Neutrophil (primary cell): ENCODE data around the gene RAB18.

ENCODE experiments used
- H3K27ac ChIP-seq: fragments of 200-600 bp; sonication (generic); 2 replicates; pipeline ENCODE4 v1.5.1; 2016; ENCODE audit warnings: mild to moderate bottlenecking, moderate library complexity
- H3K27me3 ChIP-seq: fragments of 200-600 bp; sonication (generic); 2 replicates; pipeline ENCODE4 v1.6.0; 2016; ENCODE audit warnings: mild to moderate bottlenecking
- H3K36me3 ChIP-seq: fragments of 200-600 bp; sonication (generic); 2 replicates; pipeline ENCODE4 v1.5.1; 2017
- H3K4me1 ChIP-seq, 2 experiments: fragments of 200-600 bp in 1 of 2; sonication (generic) in 1 of 2; 1 replicate in 1 of 2; 2 replicates in 1 of 2; pipeline versions ENCODE4 v1.5.1 to v1.6.1; 2013 to 2016; ENCODE audit warnings: low read depth in 1 of 2, low read length in 1 of 2, mild to moderate bottlenecking in 1 of 2, moderate library complexity in 1 of 2; ENCODE audit not compliant: control insufficient read depth in 1 of 2, insufficient read depth in 1 of 2
- H3K4me3 ChIP-seq, 2 experiments: fragments of 200-600 bp in 1 of 2; sonication (generic) in 1 of 2; 1 replicate in 1 of 2; 2 replicates in 1 of 2; pipeline ENCODE4 v1.5.1; 2013 to 2016; ENCODE audit warnings: low read depth in 1 of 2, low read length in 1 of 2, mild to moderate bottlenecking in 1 of 2, moderate library complexity in 1 of 2
- H3K9me3 ChIP-seq: fragments of 200-600 bp; sonication (generic); 2 replicates; pipeline ENCODE4 v1.5.1; 2016
- TF ChIP-seq, protein P1 (sequence below): fragments of 200-600 bp; sonication (generic); IDR thresholded peaks from 2 replicates; pipeline ENCODE4 v1.5.1; 2016; ENCODE audit warnings: antibody characterized with exemption

RAB18 gene

GRCh38 chr10:27481486-27481885 lies 22.6 kb upstream of the RAB18 start:
- Histone ChIP-seq H3K4me1 (peaks cover 27 to 36% of the 10 kb centered on the region in 2 experiments), H3K4me3 (peak overlapping the region in 1 of 2 experiments; percentile 23), H3K9me3 (no peaks in the 10 kb centered on the region), H3K36me3 (no peaks in the 10 kb centered on the region), H3K27ac (peak overlapping the region; percentile 81), H3K27me3 (no peaks in the 10 kb centered on the region)
- TF ChIP-seq, protein P1, sequence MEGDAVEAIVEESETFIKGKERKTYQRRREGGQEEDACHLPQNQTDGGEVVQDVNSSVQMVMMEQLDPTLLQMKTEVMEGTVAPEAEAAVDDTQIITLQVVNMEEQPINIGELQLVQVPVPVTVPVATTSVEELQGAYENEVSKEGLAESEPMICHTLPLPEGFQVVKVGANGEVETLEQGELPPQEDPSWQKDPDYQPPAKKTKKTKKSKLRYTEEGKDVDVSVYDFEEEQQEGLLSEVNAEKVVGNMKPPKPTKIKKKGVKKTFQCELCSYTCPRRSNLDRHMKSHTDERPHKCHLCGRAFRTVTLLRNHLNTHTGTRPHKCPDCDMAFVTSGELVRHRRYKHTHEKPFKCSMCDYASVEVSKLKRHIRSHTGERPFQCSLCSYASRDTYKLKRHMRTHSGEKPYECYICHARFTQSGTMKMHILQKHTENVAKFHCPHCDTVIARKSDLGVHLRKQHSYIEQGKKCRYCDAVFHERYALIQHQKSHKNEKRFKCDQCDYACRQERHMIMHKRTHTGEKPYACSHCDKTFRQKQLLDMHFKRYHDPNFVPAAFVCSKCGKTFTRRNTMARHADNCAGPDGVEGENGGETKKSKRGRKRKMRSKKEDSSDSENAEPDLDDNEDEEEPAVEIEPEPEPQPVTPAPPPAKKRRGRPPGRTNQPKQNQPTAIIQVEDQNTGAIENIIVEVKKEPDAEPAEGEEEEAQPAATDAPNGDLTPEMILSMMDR: no peak

- TF ChIP-seq, protein P1: no peak
- no peak overlapping the region for H3K4me3 ChIP-seq
- H3K36me3 ChIP-seq: no peaks in the 10 kb centered on the region
Observed at GRCh38 chr10:27482984-27483956, 20.8 kb upstream of the RAB18 start.

DNA sequence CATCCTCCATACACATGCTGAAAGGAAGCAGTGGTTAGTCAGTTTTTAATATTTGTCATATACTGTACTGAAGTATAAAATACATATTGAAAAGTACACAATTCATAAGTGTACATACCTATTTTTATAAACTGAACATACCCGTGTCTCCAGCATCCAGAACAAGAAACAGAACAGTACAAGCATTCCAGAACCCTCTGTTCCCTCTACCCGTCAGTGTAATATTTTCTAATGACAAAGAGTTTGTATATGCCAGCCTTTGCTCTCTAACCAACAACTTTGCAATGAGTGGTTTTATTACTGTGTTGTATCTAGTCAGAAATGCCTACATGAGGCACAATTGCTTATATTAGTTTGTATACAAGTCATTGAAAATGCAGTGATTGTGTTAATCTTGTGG lies 18.7 kb upstream of the RAB18 start:
- Histone ChIP-seq H3K9me3 (no peaks in the 10 kb centered on the region), H3K27me3 (no peaks in the 10 kb centered on the region), H3K27ac (no peak overlapping the region), H3K4me1 (peaks cover 45 to 56% of the 10 kb centered on the region in 2 experiments), H3K36me3 (no peaks in the 10 kb centered on the region), H3K4me3 (no peak overlapping the region)
- TF ChIP-seq, protein P1: no peak

More at GRCh38 chr10:27482984-27483956, 20.8 kb upstream of the RAB18 start:
- peak overlapping the region; percentile 81 for H3K27ac ChIP-seq
- no peaks in the 10 kb centered on the region for H3K9me3 ChIP-seq
- peaks cover 27 to 36% of the 10 kb centered on the region in 2 experiments for H3K4me1 ChIP-seq
- H3K27me3 ChIP-seq: no peaks in the 10 kb centered on the region

DNA sequence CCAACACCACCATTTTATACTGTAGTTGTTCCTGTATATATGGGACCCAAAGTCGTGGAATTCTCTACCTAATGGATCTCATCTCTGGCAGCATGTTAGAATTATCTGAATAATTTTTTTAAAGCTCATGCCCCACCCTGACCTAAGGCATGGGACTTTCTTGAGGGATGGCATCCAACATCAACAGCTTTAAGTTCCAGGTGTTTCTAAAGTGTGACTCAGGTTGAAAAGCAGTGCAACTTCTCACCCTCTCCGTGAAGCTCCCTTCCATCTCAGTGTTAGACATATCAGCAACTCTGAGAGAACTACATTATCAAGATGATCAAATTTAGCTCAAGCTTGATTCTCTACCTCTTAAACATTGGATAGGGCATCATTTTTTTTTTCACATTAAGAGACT lies 18.1 kb upstream of the RAB18 start:
- no peak overlapping the region for H3K4me3 ChIP-seq
- peaks cover 39 to 54% of the 10 kb centered on the region in 2 experiments for H3K4me1 ChIP-seq
- H3K27me3 ChIP-seq: no peaks in the 10 kb centered on the region
- no peaks in the 10 kb centered on the region for H3K9me3 ChIP-seq
- H3K27ac ChIP-seq: no peak overlapping the region
- no peaks in the 10 kb centered on the region for H3K36me3 ChIP-seq
- TF ChIP-seq, protein P1: no peak

- Histone ChIP-seq H3K4me1 (peaks cover 19 to 26% of the 10 kb centered on the region in 2 experiments), H3K27me3 (no peaks in the 10 kb centered on the region), H3K27ac (peak overlapping the region; percentile 26), H3K36me3 (no peaks in the 10 kb centered on the region), H3K9me3 (no peaks in the 10 kb centered on the region), H3K4me3 (no peak overlapping the region)
- TF ChIP-seq, protein P1: no peak
Observed at GRCh38 chr10:27490807-27491206, 13.3 kb upstream of the RAB18 start.
